Adrenal gland (tissue), 5 donors: Measurements from ENCODE around the gene LYRM7.

Experiments
- POLR2A ChIP-seq, 2 donors: fragments of 450-650 bp; IDR thresholded peaks; one replicate each; pipeline ENCODE4 v1.6.1; 2017; ENCODE audit warnings: antibody characterized with exemption in 2 of 2, mild to moderate bottlenecking in 2 of 2, moderate library complexity in 1 of 2
- TF ChIP-seq, protein P1 (sequence below), 6 experiments: fragments of 450-650 bp in 4 of 6; fragments of 200-600 bp in 2 of 6; sonication (generic) in 1 of 6; IDR thresholded peaks; 1 replicate in 5 of 6; 2 replicates in 1 of 6; pipeline versions ENCODE4 v1.5.1 to v1.8.0; 2016 to 2021; ENCODE audit warnings: antibody characterized with exemption in 6 of 6, mild to moderate bottlenecking in 2 of 6, moderate library complexity in 1 of 6
- donor health status: DM: no; HTN: no; CAD: no.

DNA sequence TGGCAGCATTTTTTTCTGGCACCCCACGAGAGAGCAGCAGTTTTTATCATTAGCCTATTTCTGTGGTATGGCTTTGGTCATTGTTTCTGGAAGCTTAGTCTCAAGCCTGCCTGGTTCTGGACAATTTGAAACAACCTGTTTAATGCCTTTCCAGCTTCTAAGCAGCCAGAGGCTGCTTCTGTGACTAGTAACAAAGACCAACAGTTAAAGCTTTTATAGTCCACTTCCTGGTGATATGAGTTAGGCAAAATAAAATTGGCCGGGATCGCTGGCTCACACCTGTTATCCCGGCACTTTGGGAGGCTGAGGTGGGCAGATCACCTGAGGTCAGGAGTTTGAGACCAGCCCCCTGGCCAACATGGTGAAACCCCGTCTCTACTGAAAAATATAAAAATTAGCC is 24.0 kb downstream of the LYRM7 start:
- TF ChIP-seq, protein P1, sequence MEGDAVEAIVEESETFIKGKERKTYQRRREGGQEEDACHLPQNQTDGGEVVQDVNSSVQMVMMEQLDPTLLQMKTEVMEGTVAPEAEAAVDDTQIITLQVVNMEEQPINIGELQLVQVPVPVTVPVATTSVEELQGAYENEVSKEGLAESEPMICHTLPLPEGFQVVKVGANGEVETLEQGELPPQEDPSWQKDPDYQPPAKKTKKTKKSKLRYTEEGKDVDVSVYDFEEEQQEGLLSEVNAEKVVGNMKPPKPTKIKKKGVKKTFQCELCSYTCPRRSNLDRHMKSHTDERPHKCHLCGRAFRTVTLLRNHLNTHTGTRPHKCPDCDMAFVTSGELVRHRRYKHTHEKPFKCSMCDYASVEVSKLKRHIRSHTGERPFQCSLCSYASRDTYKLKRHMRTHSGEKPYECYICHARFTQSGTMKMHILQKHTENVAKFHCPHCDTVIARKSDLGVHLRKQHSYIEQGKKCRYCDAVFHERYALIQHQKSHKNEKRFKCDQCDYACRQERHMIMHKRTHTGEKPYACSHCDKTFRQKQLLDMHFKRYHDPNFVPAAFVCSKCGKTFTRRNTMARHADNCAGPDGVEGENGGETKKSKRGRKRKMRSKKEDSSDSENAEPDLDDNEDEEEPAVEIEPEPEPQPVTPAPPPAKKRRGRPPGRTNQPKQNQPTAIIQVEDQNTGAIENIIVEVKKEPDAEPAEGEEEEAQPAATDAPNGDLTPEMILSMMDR (IDR thresholded peaks at IDR 0.05), result no peak
- no peak for TF ChIP-seq POLR2A (IDR thresholded peaks at IDR 0.05)
